Measurements from ENCODE around the gene ANK2. TPM values are rescaled to one million over a fixed set of nuclear protein-coding genes. Genes with fewer than 3 reads are reported as not detected.

The ANK2 gene
- total RNA-seq, 3 donors from 2014 or later = 7.6 to 69.3 (median 21.0) TPM

DNA sequence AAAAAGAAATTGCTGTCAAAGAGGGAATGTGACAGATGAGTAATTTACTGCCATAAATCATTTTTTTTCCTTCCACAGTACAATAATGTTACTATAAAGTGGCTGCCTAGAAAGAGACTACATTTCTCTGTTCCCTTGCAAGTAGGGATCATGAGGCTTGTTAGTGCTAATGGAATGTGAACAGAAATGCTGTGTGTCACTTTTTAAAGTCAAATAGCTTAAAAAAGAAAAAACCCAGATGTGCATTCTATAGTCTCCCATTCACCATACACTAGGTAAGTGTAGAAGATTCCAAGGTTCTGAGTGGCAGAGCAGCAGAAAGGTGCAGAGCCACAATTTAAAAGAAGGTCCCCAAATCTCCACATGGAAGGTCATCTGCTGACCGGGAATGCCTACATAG lies 383.7 kb downstream of the ANK2 start:
- intact Hi-C loops (cut with DNase I, micrococcal nuclease) = no loop called here
- H3K9me3 ChIP-seq = no peaks in the 10 kb centered on the region
- no peaks in the 10 kb centered on the region for H3K36me3 ChIP-seq (ENCODE audit: low read depth)
- DNase-seq (no peak), ATAC-seq (no peak)
- no peak overlapping the region for H3K4me3 ChIP-seq
- no peaks in the 10 kb centered on the region for H3K4me1 ChIP-seq (ENCODE audit: low read depth)
- TF ChIP-seq, protein P1, sequence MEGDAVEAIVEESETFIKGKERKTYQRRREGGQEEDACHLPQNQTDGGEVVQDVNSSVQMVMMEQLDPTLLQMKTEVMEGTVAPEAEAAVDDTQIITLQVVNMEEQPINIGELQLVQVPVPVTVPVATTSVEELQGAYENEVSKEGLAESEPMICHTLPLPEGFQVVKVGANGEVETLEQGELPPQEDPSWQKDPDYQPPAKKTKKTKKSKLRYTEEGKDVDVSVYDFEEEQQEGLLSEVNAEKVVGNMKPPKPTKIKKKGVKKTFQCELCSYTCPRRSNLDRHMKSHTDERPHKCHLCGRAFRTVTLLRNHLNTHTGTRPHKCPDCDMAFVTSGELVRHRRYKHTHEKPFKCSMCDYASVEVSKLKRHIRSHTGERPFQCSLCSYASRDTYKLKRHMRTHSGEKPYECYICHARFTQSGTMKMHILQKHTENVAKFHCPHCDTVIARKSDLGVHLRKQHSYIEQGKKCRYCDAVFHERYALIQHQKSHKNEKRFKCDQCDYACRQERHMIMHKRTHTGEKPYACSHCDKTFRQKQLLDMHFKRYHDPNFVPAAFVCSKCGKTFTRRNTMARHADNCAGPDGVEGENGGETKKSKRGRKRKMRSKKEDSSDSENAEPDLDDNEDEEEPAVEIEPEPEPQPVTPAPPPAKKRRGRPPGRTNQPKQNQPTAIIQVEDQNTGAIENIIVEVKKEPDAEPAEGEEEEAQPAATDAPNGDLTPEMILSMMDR (IDR thresholded peaks at IDR 0.05) = no peak

Small RNA genes within 50 kb of the gene (microRNA-seq; reads per million reads assigned to microRNA genes)
- gene MIR1243 (0.70 reads per million), gene MIR8082 (not detected)

Measured in mucosa of descending colon (tissue), 3 donors.